SK-N-SH treated with all-trans-retinoic acid at 6 μM for 48 hours (cell line): ENCODE data around the gene ZNF99.
"Not testable (repeated sequence)": the region's sequence is repeated elsewhere in the genome, so short reads cannot be mapped to it uniquely, and the experiment has no call there.

Experiments used
- ATAC-seq: fragments of 200-7000 bp; cut with Tn5 transposase; 3 replicates; pipeline ENCODE4 v1.9.1; 2020; ENCODE audit warnings: mild to moderate bottlenecking, moderate library complexity
- ARNTL ChIP-seq: fragments of 450-650 bp; formaldehyde crosslinking; IDR thresholded peaks from 2 replicates; pipeline ENCODE4 v1.5.0; 2020; ENCODE audit warnings: low read depth, mild to moderate bottlenecking, moderate library complexity, borderline replicate concordance
- BACH2 ChIP-seq: fragments of 250-450 bp; sonication (Bioruptor Pico); IDR thresholded peaks from 2 replicates; pipeline ENCODE4 v1.9.0; 2021; ENCODE audit warnings: mild to moderate bottlenecking, borderline replicate concordance
- CREB5 ChIP-seq: fragments of 250-450 bp; sonication (Bioruptor Pico); IDR thresholded peaks from 2 replicates; pipeline ENCODE4 v1.5.1; 2020; ENCODE audit warnings: low read depth, mild to moderate bottlenecking, moderate library complexity
- CSDC2 ChIP-seq: fragments of 250-450 bp; sonication (Bioruptor Pico); IDR thresholded peaks from 2 replicates; pipeline ENCODE4 v1.5.0; 2020; ENCODE audit warnings: mild to moderate bottlenecking, moderate library complexity
- CSRNP3 ChIP-seq: fragments of 250-450 bp; sonication (Bioruptor Pico); IDR thresholded peaks from 2 replicates; pipeline ENCODE4 v1.5.1; 2021; ENCODE audit warnings: mild to moderate bottlenecking, moderate library complexity
- ESRRG ChIP-seq: fragments of 250-450 bp; sonication (Bioruptor Pico); IDR thresholded peaks from 2 replicates; pipeline ENCODE4 v1.6.1; 2021; ENCODE audit warnings: mild to moderate bottlenecking
- ISL1 ChIP-seq: fragments of 250-450 bp; sonication (Bioruptor Pico); IDR thresholded peaks from 2 replicates; pipeline ENCODE4 v2.1.2; 2022; ENCODE audit warnings: mild to moderate bottlenecking, moderate library complexity
- OSR1 ChIP-seq: fragments of 250-450 bp; sonication (Bioruptor Pico); IDR thresholded peaks from 2 replicates; pipeline ENCODE4 v1.8.0; 2022; ENCODE audit warnings: moderate library complexity, mild to moderate bottlenecking, inconsistent platforms
- PATZ1 ChIP-seq: fragments of 250-450 bp; sonication (Bioruptor Pico); IDR thresholded peaks from 2 replicates; pipeline ENCODE4 v1.8.0; 2020; ENCODE audit warnings: mild to moderate bottlenecking, moderate library complexity, borderline replicate concordance
- POU6F1 ChIP-seq: fragments of 250-450 bp; sonication (Bioruptor Pico); IDR thresholded peaks from 2 replicates; pipeline ENCODE4 v1.8.0; 2021; ENCODE audit warnings: low read depth, mild to moderate bottlenecking, moderate library complexity, borderline replicate concordance
- PPARA ChIP-seq: fragments of 250-450 bp; sonication (Bioruptor Pico); IDR thresholded peaks from 2 replicates; pipeline ENCODE4 v1.5.0; 2020; ENCODE audit warnings: mild to moderate bottlenecking, borderline replicate concordance
- RARB ChIP-seq: fragments of 250-450 bp; sonication (Bioruptor Pico); IDR thresholded peaks from 2 replicates; pipeline ENCODE4 v1.8.0; 2021; ENCODE audit warnings: mild to moderate bottlenecking, moderate library complexity
- SNAI2 ChIP-seq: fragments of 250-450 bp; sonication (Bioruptor Pico); IDR thresholded peaks from 2 replicates; pipeline ENCODE4 v1.5.0; 2020; ENCODE audit warnings: mild to moderate bottlenecking, moderate library complexity
- TOX ChIP-seq: fragments of 250-450 bp; sonication (Bioruptor Pico); IDR thresholded peaks from 2 replicates; pipeline ENCODE4 v1.8.0; 2021; ENCODE audit warnings: mild to moderate bottlenecking, moderate library complexity, borderline replicate concordance
- TSHZ2 ChIP-seq: fragments of 250-450 bp; sonication (Bioruptor Pico); IDR thresholded peaks from 2 replicates; pipeline ENCODE4 v1.5.0; 2020; ENCODE audit warnings: mild to moderate bottlenecking, moderate library complexity
- ZC3H10 ChIP-seq: fragments of 250-450 bp; sonication (Bioruptor Pico); IDR thresholded peaks from 2 replicates; pipeline ENCODE4 v1.5.1; 2021; ENCODE audit warnings: mild to moderate bottlenecking, moderate library complexity
- ZFP3 ChIP-seq: fragments of 250-450 bp; sonication (Bioruptor Pico); IDR thresholded peaks from 2 replicates; pipeline ENCODE4 v1.5.0; 2020; ENCODE audit warnings: mild to moderate bottlenecking, moderate library complexity
- ZNF70 ChIP-seq: fragments of 450-650 bp; formaldehyde crosslinking; IDR thresholded peaks from 2 replicates; pipeline ENCODE4 v1.5.0; 2020; ENCODE audit warnings: mild to moderate bottlenecking, moderate library complexity
- ZNF8 ChIP-seq: fragments of 450-650 bp; formaldehyde crosslinking; IDR thresholded peaks from 2 replicates; pipeline ENCODE4 v1.5.0; 2020; ENCODE audit warnings: mild to moderate bottlenecking, moderate library complexity

Gene ZNF99

GRCh38 chr19:22807061-22807835, 23.3 kb upstream of the ZNF99 start (continued):
- TF ChIP-seq CREB5 (CRISPR knock-in tag): no peak
- TF ChIP-seq RARB (CRISPR knock-in tag): no peak
- TF ChIP-seq PATZ1: no peak

GRCh38 chr19:22806418-22806817, 22.5 kb upstream of the ZNF99 start:
- no peak for ATAC-seq
- TF ChIP-seq SNAI2 (CRISPR knock-in tag) (no peak), ZC3H10 (CRISPR knock-in tag) (no peak), BACH2 (no peak), CSDC2 (CRISPR knock-in tag) (no peak), ZFP3 (CRISPR knock-in tag) (no peak), TOX (CRISPR knock-in tag) (no peak), ISL1 (no peak), CSRNP3 (CRISPR knock-in tag) (no peak), OSR1 (CRISPR knock-in tag) (no peak), ESRRG (CRISPR knock-in tag) (no peak), ZNF8 (CRISPR knock-in tag) (no peak), PPARA (CRISPR knock-in tag) (no peak), ZNF70 (CRISPR knock-in tag) (no peak)
- TF ChIP-seq, all 23 proteins: peak for 0

GRCh38 chr19:22797040-22797439, 13.1 kb upstream of the ZNF99 start:
- no peak for TF ChIP-seq BACH2
- no peak for TF ChIP-seq ZNF70 (CRISPR knock-in tag)
- TF ChIP-seq ARNTL: no peak
- no peak for TF ChIP-seq ZFP3 (CRISPR knock-in tag)
- no peak for TF ChIP-seq CSDC2 (CRISPR knock-in tag)
- no peak for TF ChIP-seq RARB (CRISPR knock-in tag)
- TF ChIP-seq TSHZ2: no peak
- ATAC-seq: no peak

- not testable (repeated sequence) for ATAC-seq
Measured at GRCh38 chr19:22792863-22793262, 8.9 kb upstream of the ZNF99 start.

- TF ChIP-seq ESRRG (CRISPR knock-in tag) (no peak), CSDC2 (CRISPR knock-in tag) (no peak), ISL1 (no peak), ZFP3 (CRISPR knock-in tag) (no peak), ZNF70 (CRISPR knock-in tag) (no peak), POU6F1 (CRISPR knock-in tag) (no peak)
- ATAC-seq: no peak
Measured at GRCh38 chr19:22735911-22736645, 47.9 kb downstream of the ZNF99 start.
